ENCODE data around the gene RNLS.

DNA sequence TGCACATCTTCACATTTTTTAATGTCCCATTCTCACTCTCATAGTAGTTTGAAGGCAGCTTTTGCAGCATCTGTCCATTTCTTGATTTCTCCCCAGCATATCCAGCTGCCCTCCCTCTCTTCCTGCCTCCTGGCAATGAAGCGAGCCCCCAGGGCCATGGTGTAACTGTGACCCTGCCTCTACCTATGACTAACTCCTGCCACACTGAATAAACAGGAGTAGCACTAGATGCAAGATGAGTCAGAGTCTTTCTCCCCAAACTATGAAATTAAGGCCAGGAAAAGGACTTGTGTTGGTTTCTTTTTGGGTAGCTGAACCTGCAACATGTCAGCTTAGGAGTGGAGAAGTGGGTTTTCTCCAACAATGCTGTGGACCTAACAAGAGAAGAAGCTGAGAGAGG lies 329.0 kb downstream of the RNLS start:
- TF ChIP-seq, protein P1, sequence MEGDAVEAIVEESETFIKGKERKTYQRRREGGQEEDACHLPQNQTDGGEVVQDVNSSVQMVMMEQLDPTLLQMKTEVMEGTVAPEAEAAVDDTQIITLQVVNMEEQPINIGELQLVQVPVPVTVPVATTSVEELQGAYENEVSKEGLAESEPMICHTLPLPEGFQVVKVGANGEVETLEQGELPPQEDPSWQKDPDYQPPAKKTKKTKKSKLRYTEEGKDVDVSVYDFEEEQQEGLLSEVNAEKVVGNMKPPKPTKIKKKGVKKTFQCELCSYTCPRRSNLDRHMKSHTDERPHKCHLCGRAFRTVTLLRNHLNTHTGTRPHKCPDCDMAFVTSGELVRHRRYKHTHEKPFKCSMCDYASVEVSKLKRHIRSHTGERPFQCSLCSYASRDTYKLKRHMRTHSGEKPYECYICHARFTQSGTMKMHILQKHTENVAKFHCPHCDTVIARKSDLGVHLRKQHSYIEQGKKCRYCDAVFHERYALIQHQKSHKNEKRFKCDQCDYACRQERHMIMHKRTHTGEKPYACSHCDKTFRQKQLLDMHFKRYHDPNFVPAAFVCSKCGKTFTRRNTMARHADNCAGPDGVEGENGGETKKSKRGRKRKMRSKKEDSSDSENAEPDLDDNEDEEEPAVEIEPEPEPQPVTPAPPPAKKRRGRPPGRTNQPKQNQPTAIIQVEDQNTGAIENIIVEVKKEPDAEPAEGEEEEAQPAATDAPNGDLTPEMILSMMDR (IDR thresholded peaks at IDR 0.05) = no peak
- no peak for TF ChIP-seq POLR2A (IDR thresholded peaks at IDR 0.05)

Data from tibial nerve (tissue), 3 donors.